DMS79 treated with DMSO at 0.1 percent for 48 hours (cell line): ENCODE measurements around the gene ERCC1.

Source experiments
- DNase-seq: peaks from one replicate; lab custom pipeline; 2025; lab: John Stamatoyannopoulos, UW

ERCC1 gene

DNA sequence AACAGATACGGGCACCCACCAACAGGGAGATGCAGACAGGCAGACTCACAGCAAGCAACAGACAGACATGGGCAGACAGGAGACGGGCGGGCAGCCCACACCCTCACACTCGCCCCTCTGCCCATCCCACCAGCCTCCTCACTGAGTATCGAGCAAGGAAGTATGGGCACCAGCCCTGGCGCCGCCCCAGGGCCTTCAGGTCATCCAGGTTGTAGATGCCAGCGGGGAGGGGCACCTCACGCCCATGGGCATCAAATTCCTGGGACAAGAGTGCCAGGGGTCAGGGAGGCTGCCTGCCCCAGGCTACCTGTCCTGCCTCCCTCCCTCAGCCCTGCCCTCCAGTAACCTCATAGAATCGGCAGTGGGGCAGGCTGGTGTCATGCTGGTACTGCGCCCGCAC is 59.0 kb downstream of the ERCC1 start:
- no peak for DNase-seq

GRCh38 chr19:45363861-45364459 is 59.8 kb downstream of the ERCC1 start:
- no peak for DNase-seq

- no peak for DNase-seq
These were observed 61.4 kb downstream of the ERCC1 start for GRCh38 chr19:45362291-45362690.

GRCh38 chr19:45361608-45362007 is 62.1 kb downstream of the ERCC1 start:
- no peak for DNase-seq

- DNase-seq, result no peak
These were observed 65.4 kb downstream of the ERCC1 start for GRCh38 chr19:45358213-45358792.

DNA sequence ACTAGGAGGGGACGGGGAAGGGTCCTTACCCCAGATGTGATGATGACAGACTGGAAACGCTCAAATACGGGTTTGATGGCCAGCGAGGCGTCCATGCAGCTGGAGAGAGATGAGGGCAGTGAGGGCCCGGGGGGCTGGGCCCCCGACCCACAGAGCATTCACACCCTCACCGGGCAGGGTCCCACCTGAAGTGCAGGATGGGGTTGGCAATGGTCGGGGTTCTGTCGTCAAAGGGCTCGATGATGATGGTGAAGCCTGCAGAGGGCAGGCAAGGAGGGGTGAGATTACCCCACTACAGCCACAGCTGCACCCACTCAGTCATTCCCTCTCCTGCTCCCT is 66.3 kb downstream of the ERCC1 start:
- no peak for DNase-seq
